NCI-H1417 treated with DMSO at 0.1 percent for 48 hours (cell line): Measurements from ENCODE around the gene PCNT.
"Not testable (repeated sequence)": the region's sequence is repeated elsewhere in the genome, so short reads cannot be mapped to it uniquely, and the experiment has no call there.

ENCODE experiments used
- DNase-seq: peaks from one replicate; lab custom pipeline; 2025; lab: John Stamatoyannopoulos, UW

The PCNT gene

DNA sequence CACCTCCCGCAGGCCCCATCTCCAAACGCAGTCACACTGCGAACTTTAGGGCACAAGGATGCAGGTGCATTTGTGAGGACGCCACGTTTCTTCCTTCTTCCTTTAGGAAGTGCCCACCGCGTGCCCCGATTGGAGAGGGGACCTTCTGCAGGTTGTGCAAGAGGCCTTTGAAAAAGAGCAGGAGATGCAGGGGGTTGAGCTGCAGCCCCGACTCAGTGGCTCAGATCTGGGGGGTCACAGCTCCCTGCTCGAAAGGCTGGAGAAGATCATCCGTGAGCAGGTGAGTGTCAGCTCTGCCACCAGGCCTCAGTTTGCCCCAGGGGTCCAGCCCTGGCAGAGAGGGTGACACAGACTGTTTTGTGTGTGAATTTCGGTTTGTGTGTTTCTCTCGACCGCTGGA, 103.6 kb downstream of the PCNT start:
- no peak for DNase-seq

DNA sequence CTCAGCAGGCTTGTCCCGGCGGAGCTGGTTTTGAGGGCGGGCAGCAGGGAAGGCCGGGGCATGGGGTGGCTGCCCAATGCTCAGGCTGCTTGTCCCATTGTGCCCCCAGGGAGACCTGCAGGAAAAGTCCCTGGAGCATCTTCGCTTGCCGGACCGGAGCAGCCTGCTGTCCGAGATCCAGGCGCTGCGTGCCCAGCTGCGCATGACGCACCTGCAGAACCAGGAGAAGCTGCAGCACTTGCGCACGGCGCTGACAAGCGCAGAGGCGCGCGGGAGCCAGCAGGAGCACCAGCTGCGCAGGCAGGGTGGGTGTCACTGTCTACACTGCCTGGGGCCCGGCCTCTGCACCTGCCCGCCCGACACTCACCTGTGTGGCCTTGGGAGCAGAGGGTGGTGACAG, 104.3 kb downstream of the PCNT start:
- no peak for DNase-seq

DNA sequence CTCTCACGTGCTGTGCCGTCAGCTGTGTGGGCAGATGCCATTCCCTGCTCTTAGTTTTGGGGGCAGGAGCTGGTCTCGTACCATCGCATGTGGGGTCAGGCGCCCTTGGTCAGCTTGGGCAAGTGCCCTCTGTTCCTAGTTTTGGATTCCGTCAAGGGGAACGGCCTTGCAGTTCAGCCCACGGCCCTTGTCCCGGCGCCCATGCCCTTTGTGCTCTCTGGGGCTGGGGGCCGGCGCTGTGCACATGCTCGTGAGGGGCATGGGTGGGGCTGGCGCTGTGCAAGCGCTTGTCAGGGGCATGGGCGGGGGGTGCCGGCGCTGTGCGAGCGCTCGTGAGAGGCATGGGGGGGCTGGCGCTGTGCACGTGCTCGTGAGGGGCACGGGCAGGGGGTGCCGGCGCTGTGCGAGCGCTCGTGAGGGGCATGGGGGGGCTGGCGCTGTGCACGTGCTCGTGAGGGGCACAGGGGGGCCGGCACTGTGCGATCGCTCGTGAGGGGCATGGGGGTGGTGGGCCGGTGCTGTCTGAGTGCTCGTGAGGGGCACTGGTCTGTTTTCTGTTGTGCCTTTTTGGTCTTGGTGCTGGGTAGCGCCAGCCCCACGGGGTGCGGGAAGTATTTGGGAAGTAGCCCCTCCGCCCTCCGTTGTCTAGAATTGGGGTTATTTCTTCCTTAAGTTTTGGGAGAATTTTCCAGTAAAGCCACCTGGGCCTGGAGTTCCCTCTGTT, 105.2 kb downstream of the PCNT start:
- DNase-seq: no peak

DNA sequence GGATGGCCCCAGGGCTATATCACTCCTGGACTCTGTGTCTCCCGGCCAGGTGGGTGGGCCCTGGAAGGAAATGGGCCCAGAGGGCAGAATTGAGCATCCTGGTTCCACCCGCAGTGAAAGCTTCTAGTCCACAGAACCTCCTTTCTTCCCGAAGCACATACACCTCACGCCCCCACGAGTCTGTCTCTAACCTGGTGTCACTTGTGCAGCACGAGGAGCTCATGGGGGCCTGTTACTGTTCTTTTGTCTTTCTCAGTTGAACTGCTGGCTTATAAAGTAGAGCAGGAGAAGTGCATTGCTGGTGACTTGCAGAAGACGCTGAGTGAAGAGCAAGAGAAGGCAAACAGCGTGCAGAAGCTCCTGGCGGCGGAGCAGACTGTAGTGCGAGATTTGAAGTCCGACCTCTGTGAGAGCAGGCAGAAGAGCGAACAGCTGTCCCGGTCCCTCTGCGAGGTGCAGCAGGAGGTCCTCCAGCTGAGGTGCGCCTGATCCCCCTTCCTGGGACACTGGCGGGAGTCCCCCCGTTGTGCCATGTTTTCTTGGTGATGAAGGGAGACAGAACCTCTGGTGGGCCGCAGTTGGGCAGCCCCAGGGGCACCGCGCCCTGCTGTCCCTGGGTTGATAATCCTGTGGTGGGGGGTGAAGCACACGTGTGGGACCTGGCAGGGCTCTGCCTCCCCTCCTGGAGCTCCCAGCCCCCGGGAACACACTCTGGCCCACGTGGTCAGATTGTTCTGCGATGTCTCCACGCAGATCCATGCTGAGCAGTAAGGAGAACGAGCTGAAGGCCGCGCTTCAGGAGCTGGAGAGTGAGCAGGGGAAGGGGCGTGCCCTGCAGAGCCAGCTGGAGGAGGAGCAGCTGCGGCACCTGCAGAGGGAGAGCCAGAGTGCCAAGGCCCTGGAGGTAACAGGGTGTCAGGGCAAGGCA, 106.1 kb downstream of the PCNT start:
- DNase-seq: no peak

DNA sequence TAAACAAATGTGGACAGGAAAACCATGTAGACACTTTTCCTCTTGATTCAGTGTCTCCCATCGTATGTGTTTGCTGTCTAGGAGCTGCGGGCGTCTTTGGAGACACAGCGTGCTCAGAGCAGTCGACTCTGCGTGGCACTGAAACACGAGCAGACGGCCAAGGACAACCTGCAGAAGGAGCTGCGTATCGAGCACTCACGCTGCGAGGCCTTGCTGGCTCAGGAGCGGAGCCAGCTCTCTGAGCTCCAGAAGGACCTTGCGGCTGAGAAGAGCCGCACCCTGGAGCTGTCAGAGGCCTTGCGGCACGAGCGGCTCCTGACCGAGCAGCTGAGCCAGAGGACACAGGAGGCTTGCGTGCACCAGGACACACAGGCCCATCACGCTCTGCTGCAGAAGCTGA, 107.5 kb downstream of the PCNT start:
- DNase-seq: no peak

DNA sequence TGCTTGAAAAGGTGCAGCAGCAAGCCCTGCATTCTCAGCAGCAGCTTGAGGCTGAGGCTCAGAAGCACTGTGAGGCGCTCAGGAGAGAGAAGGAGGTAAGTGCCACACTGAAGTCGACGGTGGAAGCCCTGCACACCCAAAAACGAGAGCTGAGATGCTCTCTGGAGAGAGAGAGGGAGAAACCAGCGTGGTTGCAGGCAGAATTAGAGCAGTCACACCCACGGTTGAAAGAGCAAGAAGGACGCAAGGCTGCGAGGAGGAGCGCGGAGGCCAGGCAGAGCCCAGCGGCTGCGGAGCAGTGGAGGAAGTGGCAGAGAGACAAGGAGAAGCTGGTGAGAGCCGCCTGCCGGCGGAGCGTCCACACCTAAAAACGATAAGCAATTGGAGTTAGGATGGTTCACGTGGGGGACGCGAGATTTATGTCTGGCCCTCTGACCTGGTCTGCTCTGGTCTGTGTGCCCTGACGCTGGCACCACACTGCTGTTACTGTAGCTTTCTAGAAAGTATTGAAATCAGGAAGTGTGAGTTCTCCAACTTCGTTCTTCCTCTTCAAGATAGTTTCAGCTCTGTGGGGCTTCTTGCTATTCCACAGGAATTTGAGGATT, 108.0 kb downstream of the PCNT start:
- DNase-seq: no peak

DNA sequence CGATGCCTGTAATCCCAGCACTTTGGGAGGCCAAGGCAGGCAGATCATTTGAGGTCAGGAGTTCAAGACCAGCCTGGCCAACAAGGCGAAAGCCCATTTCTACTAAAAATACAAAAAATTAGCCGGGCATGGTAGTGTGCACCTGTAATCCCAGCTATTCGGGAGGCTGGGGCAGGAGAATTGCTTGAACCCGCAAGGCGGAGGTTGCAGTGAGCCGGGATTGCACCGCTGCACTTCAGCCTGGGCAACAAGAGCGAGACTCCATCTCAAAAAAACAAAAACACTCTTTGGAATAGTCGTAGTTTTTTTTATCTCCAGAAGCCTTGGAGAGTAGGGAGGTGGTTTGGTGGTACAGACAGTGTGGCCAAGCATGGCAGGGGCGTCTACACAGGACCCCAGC, 109.2 kb downstream of the PCNT start:
- not testable (repeated sequence) for DNase-seq

DNA sequence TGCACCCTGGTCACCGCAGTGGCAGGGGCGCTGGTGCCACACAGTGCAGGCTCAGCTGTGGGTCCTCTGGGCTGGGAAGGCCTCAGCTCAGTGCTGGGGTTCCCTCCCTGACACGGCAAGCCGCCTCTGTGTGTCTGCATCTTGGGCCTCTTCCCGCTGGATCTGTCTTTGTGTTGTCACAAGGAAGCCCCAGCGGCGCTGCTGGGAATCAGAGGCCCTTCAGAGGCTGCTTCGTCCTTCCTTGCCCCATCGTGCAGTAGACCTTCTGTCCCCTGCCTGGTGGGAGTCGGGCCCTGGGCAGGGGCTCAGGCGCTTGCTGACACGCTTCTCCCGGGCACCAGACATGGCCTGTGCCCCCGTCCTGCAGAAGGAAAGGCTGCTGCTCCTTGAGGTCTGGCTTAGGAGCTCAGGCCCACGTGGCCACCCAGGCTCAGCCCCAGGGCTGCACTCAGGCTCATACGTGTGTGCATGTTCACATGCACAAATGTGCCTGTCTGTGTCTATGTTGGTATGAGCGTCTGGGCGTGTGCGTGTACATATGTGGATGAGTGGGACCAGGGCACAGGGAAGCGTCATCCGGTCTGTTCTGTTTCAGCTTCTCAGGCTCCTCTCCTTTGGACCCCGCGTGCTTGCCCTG, 110.5 kb downstream of the PCNT start:
- no peak for DNase-seq

DNA sequence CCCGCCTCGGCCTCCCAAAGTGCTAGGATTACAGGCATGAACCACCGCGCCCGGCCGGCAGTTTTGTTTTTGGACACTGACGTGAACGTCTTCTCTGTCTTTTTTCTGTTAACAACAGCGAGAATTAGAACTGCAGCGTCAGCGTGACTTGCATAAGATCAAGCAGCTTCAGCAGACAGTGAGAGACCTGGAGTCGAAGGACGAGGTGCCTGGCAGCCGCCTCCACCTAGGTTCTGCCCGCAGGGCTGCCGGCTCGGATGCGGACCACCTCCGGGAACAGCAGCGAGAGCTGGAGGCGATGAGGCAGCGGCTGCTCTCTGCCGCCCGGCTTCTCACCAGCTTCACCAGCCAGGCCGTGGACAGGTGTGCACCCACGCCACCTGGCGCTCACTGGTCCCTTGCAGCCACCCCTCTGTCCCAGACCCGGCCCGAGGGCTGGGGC, 111.9 kb downstream of the PCNT start:
- no peak for DNase-seq

DNA sequence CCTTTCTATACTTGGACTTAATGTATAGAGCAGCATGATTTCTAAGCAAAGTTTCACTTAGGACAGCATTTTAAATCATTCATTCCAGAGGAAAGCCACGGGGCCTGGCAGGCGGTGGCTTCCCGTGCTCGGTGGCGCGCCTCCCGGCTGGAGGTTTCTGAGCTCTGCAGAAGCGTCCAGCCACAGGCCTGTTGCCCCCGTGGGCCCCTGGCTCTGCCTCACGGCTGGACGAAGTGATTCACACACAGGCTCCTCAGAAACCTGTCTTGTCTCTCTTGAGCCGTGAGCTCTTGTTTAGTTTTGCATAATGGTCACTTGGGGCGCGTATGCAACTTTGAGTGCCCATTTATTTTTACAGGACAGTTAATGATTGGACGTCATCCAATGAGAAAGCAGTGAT, 112.7 kb downstream of the PCNT start:
- DNase-seq: no peak

DNA sequence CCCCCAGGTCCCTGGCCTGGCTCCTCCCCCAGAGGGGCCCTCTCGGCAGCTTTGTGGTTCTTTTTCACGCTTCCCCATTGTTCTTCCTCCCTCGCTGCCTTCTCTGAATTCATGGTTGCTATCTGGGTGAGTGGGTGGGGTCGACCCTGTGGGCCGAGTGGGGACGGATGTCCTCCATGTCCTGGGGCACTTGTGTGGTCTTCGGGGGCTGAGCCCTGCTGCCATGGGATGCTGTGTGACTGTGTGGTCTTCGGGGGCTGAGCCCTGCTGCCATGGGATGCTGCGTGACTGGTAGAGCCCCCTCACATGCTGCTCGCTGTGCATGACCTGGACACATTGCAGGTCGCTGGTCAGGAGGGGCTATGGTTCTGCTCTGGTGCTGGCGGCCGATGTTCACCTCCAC, 113.1 kb downstream of the PCNT start:
- DNase-seq: no peak

DNA sequence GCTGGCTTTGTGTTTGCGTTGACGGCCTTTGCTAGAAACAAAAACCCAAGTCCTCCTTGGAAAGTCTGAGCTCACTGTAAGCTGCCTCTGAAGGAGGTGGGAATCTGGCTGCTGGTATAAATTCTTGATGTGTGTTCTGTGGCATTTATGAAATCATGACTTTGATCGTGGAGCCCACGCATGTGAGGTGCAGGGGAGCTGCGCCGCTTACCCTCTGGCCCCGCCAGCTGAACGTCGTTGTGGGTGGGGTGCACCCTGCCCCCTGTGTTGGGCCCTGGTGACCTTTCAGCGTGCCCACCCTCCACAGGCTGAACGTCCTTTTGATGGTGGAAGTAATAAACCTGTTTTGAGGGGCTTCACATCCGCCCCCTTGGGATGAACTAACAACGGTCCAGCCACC, 113.6 kb downstream of the PCNT start:
- no peak for DNase-seq

DNA sequence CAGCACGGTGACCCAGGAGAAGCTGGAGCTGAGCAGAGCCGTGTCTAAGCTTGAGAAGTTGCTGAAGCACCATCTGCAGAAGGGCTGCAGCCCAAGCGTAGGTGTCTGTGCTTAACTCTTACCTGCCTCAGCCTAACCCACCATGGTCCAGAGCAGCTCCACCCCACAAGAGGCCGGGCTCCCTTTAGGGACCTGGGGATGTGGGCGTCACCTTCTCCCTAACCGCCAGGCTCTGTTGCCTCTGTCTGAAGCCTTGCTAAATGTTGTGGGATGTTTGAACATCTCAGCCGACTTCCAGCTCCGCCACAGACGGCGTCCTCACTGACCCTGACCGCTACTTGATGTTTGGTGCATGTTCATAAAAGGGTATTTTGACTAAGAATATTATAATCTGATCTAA, 114.3 kb downstream of the PCNT start:
- DNase-seq: no peak

DNA sequence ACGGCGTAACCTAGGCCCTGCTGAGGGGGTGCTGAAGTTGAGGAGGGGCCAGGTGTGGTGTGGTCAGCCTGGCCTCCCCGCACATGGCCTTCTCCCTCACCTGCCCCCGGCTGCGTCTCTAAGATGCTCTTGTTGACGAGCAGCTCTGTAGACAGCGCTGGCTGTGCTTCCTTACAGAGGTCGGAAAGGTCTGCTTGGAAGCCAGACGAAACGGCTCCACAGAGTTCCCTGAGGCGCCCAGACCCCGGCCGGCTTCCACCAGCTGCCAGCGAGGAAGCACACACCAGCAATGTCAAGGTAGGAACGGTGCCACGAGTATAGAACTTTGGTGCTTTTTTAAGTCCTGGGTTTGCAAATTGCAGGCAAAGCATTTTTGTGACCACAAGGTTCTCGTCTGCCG, 116.0 kb downstream of the PCNT start:
- no peak for DNase-seq

DNA sequence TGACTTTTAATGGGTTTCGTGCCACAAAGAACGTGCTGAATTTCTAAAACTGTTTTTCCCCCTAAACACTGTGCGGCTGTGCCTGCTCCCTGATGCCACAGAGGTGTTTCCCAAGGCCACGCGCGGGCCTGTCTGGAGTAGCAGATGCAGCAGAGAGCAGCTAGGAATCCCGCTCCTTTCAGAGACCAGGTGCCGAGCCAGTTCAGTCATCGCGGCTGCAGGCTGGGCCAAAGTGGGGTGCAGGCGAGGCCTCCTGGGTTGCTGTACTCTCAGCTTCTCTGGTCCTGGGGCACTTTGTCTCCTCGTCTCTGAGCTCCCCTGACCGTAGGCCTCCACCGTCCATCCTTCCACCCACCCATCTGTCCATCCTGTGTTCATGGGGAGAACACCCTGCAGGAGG, 117.4 kb downstream of the PCNT start:
- DNase-seq: no peak

DNA sequence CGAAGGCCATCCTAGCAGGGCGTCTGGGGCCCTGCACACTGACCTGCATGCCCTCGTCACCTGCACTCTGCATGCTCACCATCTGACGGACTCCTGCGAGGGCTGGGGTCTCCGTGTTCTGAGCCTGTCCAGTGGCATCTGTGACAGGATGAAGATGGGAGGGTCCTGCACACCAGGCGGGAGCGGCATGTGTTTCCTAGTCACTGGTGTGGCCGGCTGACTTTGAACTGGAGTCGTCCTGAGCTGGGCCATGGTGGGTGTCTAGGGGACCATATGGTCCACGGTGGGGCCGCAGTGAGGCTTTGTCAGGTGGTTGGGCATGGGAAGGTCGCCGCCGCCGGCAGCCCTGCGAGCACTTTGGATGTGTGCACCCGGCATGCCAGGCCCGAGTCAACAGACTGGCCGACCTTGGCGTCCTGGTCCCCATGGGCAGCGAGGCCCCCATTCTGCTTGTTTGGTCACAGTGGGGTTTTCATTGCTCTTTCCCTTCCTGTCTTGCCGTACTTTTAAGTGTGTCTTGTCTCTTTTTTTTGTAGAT, 118.1 kb downstream of the PCNT start:
- no peak for DNase-seq

DNA sequence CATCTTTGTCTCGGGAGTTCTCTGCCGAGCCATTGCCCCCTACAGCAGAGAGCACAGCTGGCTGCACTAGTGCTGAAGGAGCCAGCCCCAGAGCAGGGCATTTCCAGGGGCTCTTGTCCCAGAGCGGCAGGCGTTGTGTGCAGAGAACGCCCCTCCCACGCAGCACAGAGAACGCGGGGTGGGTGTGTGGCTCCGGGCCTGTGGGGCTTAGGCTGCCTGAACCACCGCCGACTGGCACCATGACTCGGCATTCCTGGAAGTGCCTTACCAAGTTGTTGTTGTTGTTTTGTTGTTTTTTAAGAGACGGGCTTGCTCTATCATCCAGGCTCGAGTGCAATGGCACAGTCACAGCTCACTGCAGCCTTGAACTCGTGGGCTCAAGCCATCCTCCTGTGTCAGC, 119.0 kb downstream of the PCNT start:
- no peak for DNase-seq

DNA sequence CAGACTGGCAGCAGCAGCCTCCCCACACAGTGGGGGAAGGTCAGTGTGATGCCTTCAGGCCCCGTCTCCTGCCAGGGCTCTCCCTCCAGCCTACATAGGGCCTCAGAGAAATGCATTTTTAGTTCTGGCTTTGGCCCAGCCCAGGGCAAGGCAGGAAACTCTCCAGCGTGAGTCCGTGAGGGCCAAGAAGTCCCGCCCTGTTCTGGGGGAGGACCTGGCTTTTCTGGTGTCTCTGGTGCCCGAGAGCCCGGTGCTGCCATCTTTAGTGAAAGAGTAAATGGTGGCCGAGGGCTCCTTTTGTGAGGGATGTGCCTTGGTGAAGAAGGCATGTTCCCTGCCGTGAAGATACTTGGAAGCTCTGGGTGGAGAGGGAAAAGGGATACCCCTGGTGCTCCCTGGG, 120.0 kb downstream of the PCNT start:
- no peak for DNase-seq

DNA sequence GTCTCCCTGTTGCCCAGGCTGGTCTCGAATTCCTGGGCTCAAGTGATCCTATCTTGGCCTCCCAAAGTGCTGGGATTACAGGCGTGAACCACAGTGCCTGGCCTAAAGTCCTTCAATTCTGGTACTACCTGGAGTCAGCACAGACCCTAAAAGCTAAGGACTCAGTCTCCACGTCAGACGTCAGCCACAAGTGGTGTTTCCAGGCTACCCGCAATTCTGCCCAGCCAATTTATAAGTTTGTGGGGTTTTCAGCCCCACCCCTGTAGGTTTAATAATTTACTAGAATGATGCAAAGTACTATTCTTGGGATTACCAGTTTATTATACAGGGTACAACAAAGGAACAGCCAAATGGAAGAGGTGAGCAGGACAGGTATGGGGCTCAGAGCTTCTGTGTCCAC, 124.2 kb downstream of the PCNT start:
- DNase-seq: no peak

DNA sequence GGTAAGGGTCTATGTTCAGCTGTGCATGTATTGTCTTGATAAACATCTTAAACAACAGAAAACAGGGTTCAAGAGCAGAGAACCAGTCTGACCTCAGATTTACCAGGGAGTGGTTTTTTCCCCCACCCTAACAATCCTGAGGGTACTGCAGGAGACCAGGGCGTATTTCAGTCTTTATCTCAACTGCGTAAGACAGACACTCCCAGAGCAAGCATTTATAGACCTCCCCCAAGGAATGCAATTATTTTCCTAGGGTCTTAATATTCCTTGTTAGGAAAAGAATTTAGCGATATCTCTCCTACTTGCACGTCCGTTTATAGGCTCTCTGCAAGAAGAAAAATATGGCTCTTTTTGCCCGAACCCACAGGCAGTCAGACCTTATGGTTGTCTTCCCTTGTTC, 124.9 kb downstream of the PCNT start:
- not testable (repeated sequence) for DNase-seq

DNA sequence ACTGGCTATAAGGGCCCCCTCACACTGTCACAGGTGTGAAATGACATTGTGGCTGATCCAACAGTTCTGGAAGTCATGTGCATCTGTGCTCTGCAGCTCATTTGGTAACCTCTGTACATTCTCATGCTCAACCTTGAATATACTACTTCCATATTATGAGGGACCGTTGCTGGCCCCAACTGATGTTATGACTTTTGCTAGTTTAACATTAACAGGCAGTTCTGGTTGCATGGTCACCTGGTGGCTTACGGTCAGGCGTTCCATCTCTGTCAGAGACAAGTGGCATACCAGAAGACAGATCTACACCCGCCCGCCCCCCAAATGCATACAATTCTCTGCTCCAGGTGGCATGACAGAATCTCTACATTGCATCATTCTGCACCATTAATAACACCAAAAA, 128.8 kb downstream of the PCNT start:
- no peak for DNase-seq

DNA sequence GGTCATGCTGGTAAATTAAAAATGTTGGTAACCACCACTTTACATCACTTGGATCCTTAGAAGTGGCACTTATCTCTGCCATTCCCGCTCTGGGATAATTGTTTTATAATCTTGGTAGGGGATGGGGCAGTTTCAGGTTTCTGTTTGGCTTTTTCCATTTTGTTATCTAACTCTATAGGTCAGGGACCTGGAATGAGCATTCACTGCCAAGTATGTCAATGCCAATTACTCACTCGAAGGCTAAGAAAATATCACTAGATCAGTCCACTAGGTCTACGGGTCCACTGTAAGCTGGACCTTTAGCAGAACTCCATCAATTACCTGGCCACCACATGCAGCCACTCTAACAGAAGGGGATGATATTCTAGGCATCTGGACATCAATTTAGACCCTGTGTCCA, 130.2 kb downstream of the PCNT start:
- DNase-seq: no peak
